SK-N-MC (cell line): Measurements from ENCODE around the gene TRHDE.
"Not testable (repeated sequence)": the region's sequence is repeated elsewhere in the genome, so short reads cannot be mapped to it uniquely, and the experiment has no call there.

Experiments
- DNase-seq: peaks from one replicate; pipeline ENCODE4 v3.0.0-alpha.2; 2011; ENCODE audit warnings: low read depth, low spot score
- H3K27ac ChIP-seq: fragments of 200-600 bp; sonication (generic); 2 replicates; pipeline ENCODE4 v1.5.1; 2016; ENCODE audit warnings: mixed run types
- H3K36me3 ChIP-seq: fragments of 200-600 bp; sonication (generic); 2 replicates; pipeline ENCODE4 v1.6.1; 2017; ENCODE audit warnings: antibody characterized with exemption, low read length, mixed read lengths; ENCODE audit not compliant: insufficient read depth
- H3K4me3 ChIP-seq: fragments of 200-600 bp; sonication (generic); 2 replicates; pipeline ENCODE4 v1.5.1; 2016
- H3K9ac ChIP-seq: fragments of 200-600 bp; sonication (generic); 2 replicates; pipeline ENCODE4 v1.8.0; 2017; ENCODE audit warnings: mixed run types, mixed read lengths; ENCODE audit not compliant: insufficient read length
- H3K9me3 ChIP-seq: fragments of 200-600 bp; sonication (generic); 2 replicates; pipeline ENCODE4 v1.6.1; 2017; ENCODE audit warnings: low read depth, mild to moderate bottlenecking, antibody characterized with exemption, low read length, moderate library complexity, mixed read lengths
- EZH2 ChIP-seq: fragments of 200-600 bp; sonication (generic); IDR thresholded peaks from one replicate; pipeline ENCODE4 v1.6.1; 2017; ENCODE audit warnings: antibody characterized with exemption
- FOXP2 ChIP-seq: optimal IDR thresholded peaks from 2 replicates; pipeline ENCODE3; 2011; ENCODE audit warnings: mild to moderate bottlenecking, moderate library complexity; ENCODE audit not compliant: insufficient read depth; ENCODE audit errors: extremely low read length, control extremely low read depth
- POLR2AphosphoS5 ChIP-seq: IDR thresholded peaks from 2 replicates; pipeline ENCODE4 v1.6.1; 2012; ENCODE audit warnings: mild to moderate bottlenecking, low read depth, low read length, borderline replicate concordance

TRHDE gene

GRCh38 chr12:72684491-72684890, 412.3 kb downstream of the TRHDE start:
- Histone ChIP-seq H3K9me3 (no peaks in the 10 kb centered on the region; the same call in 1 of the 2 replicates), H3K27ac (no peak overlapping the region), H3K9ac (no peak overlapping the region), H3K36me3 (no peaks in the 10 kb centered on the region), H3K4me3 (no peak overlapping the region)
- DNase-seq, result no peak
- TF ChIP-seq FOXP2 (no peak), EZH2 (no peak), POLR2AphosphoS5 (no peak)

DNA sequence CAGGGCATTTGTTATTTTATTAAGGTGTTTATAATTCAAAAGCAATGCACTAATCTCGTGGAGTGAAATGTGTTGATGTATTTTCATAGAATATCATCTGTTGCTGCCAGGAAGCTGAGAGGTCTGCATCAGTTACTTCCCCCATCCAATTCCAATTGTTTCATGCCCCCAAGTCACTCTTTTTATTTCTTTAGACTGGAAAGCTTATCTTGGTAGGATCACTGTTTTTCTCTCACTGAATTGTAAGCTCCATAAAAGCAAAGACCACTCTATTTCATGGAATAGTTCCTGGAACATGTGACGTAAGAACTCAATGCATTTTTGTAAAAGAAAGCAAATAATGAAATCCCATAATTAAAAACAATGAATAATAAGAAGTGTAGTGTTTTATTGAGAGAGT, 420.2 kb downstream of the TRHDE start:
- H3K9ac ChIP-seq, result no peak overlapping the region
- no peak overlapping the region for H3K4me3 ChIP-seq
- DNase-seq, result no peak
- H3K9me3 ChIP-seq, result no peaks in the 10 kb centered on the region; the same call in 1 of the 2 replicates
- TF ChIP-seq POLR2AphosphoS5 (no peak), EZH2 (no peak), FOXP2 (no peak)
- no peak overlapping the region for H3K27ac ChIP-seq
- no peaks in the 10 kb centered on the region for H3K36me3 ChIP-seq

DNA sequence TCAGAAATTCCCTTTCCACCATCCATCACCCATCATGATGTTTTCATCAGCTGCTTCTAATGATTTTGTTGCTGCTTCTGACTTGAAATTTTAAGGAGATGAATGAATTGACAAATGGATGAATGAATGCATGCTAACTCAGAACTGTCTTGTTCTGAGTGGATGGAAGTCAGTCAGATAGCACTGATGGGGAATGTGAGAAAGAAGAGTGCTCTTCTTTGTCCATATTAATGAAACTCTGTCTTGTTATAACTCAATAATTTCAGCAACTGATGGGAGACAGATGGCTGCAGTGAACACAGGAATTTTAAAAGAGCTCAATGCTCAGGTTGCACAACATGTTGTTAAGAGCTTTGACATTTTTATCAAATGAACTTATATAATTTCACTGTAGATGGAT, 422.0 kb downstream of the TRHDE start:
- no peak for DNase-seq
- Histone ChIP-seq H3K4me3 (no peak overlapping the region), H3K9me3 (no peaks in the 10 kb centered on the region), H3K36me3 (no peaks in the 10 kb centered on the region), H3K27ac (no peak overlapping the region), H3K9ac (no peak overlapping the region)
- TF ChIP-seq POLR2AphosphoS5 (no peak), EZH2 (no peak), FOXP2 (no peak)

- Histone ChIP-seq H3K27ac (no peak overlapping the region), H3K4me3 (no peak overlapping the region), H3K36me3 (no peaks in the 10 kb centered on the region), H3K9me3 (no peaks in the 10 kb centered on the region), H3K9ac (no peak overlapping the region)
- TF ChIP-seq POLR2AphosphoS5 (no peak), EZH2 (no peak), FOXP2 (no peak)
- DNase-seq, result no peak
Observed at GRCh38 chr12:72699362-72699761, 427.2 kb downstream of the TRHDE start.

DNA sequence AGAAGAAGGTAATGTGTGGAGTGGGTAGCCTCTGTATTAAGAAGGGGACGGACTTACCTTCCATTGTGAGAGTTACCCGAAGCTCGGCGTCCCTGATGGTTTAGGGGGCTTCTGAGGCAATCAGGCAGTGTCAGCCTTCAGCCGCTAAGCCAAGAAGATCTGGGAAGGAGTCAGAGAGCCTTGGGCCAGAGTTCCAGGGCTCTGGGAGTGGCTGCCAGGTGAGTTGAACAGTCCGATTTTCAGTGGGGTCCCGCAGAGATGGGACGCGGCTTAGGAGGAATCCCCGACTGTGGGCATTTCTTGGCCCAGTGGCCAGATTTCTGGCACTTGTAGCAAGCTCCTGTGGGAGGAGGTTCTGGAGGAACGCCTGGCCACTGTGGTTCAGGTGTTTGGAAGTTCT, 439.9 kb downstream of the TRHDE start:
- H3K9ac ChIP-seq, H3K36me3 ChIP-seq, H3K27ac ChIP-seq, DNase-seq, H3K4me3 ChIP-seq, H3K9me3 ChIP-seq: not testable (repeated sequence)

- TF ChIP-seq EZH2 (no peak), POLR2AphosphoS5 (no peak), FOXP2 (no peak)
- Histone ChIP-seq H3K27ac (no peak overlapping the region), H3K9ac (no peak overlapping the region), H3K9me3 (no peaks in the 10 kb centered on the region), H3K4me3 (no peak overlapping the region), H3K36me3 (no peaks in the 10 kb centered on the region)
- DNase-seq, result no peak
Observed at GRCh38 chr12:72716221-72716620, 444.1 kb downstream of the TRHDE start.

- no peak overlapping the region for H3K9ac ChIP-seq
- no peaks in the 10 kb centered on the region for H3K36me3 ChIP-seq
- no peak for TF ChIP-seq FOXP2
- TF ChIP-seq EZH2, result no peak
- TF ChIP-seq POLR2AphosphoS5, result no peak
- H3K27ac ChIP-seq, result peak overlapping the region; percentile 83
- no peak overlapping the region for H3K4me3 ChIP-seq
- H3K9me3 ChIP-seq, result 0 out of 2 replicates have a peak, but pooled peaks cover 2% of the 10 kb centered on the region
- DNase-seq, result no peak
Observed at GRCh38 chr12:72717036-72717435, 444.9 kb downstream of the TRHDE start.
